ENCODE data around the gene AP1B1.

- TF ChIP-seq CTCF (conservative IDR thresholded peaks at IDR 0.05 in 1 of 2, IDR thresholded peaks at IDR 0.05 in 1 of 2; ENCODE audit: low read depth in 1 of 2, low read length in 2 of 2): no peak
- no peak for TF ChIP-seq EZH2 (IDR thresholded peaks at IDR 0.05; ENCODE audit: low read length, missing control alignments)
These were observed 97.2 kb downstream of the AP1B1 start for GRCh38 chr22:29291215-29291614.
